GM12891 (cell line): ENCODE results near the gene AHNAK2.
"Not testable (repeated sequence)": the region's sequence is repeated elsewhere in the genome, so short reads cannot be mapped to it uniquely, and the experiment has no call there.

Experiments
- POLR2A ChIP-seq: IDR thresholded peaks from 2 replicates; pipeline ENCODE4 v1.6.1; 2011; ENCODE audit warnings: low read depth, low read length, control low read depth
- POLR2AphosphoS5 ChIP-seq: IDR thresholded peaks from 2 replicates; pipeline ENCODE4 v1.6.1; 2011; ENCODE audit warnings: low read depth, low read length, control low read depth
- POU2F2 ChIP-seq: IDR thresholded peaks from 2 replicates; pipeline ENCODE4 v1.6.1; 2011; ENCODE audit warnings: low read depth, mild to moderate bottlenecking, control low read depth, low read length, moderate library complexity
- SPI1 ChIP-seq: IDR thresholded peaks from 2 replicates; pipeline ENCODE4 v1.6.1; 2011; ENCODE audit warnings: low read depth, low read length, control low read depth
- TAF1 ChIP-seq: IDR thresholded peaks from 2 replicates; pipeline ENCODE4 v1.6.1; 2011; ENCODE audit warnings: low read depth, low read length, control low read depth

GRCh38 chr14:104943216-104944015 is 34.8 kb downstream of the AHNAK2 start:
- TF ChIP-seq POU2F2, POLR2A, POLR2AphosphoS5, TAF1, SPI1: not testable (repeated sequence)
